ENCODE data around the gene SNX25. TPM values are rescaled to one million over a fixed set of nuclear protein-coding genes. Genes with fewer than 3 reads are reported as not detected.
"Not testable (repeated sequence)": the region's sequence is repeated elsewhere in the genome, so short reads cannot be mapped to it uniquely, and the experiment has no call there.

SNX25 gene
- total RNA-seq, 3 donors from 2014 or later (not counting 1 experiment from before 2014, with no cell fraction given), result 15.5 to 18.0 (median 16.6) TPM

DNA sequence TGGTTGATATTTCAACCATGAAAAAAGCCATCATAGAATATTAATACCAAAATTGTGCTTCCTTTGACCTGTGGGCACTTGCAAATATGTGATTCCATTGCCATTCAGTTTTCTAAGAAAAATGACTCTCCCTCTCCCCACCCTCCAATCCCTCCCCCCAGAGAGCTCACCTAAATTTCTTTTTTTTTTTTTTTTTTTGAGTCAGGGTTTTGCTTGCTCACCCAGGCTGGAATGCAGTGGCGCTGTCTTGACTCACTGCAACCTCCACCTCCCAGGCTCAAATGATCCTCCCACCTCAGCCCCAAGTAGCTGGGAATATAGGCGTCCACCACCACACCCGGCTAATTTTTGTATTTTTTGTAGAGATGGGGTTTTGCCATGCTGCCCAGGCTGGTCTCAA, 47.0 kb downstream of the SNX25 start:
- no peak overlapping the region for H3K27ac ChIP-seq (ENCODE audit: low read length)
- H3K4me3 ChIP-seq (ENCODE audit: low read length), result no peak overlapping the region
- no peak for ATAC-seq
- no peaks in the 10 kb centered on the region for H3K36me3 Mint-ChIP-seq
- H3K27me3 Mint-ChIP-seq (ENCODE audit: low read depth in 2 of 2), result no peaks in the 10 kb centered on the region
- TF ChIP-seq, protein P1, sequence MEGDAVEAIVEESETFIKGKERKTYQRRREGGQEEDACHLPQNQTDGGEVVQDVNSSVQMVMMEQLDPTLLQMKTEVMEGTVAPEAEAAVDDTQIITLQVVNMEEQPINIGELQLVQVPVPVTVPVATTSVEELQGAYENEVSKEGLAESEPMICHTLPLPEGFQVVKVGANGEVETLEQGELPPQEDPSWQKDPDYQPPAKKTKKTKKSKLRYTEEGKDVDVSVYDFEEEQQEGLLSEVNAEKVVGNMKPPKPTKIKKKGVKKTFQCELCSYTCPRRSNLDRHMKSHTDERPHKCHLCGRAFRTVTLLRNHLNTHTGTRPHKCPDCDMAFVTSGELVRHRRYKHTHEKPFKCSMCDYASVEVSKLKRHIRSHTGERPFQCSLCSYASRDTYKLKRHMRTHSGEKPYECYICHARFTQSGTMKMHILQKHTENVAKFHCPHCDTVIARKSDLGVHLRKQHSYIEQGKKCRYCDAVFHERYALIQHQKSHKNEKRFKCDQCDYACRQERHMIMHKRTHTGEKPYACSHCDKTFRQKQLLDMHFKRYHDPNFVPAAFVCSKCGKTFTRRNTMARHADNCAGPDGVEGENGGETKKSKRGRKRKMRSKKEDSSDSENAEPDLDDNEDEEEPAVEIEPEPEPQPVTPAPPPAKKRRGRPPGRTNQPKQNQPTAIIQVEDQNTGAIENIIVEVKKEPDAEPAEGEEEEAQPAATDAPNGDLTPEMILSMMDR (IDR thresholded peaks at IDR 0.05), result no peak
- DNase-seq, result no peak
- WGBS (ENCODE audit: insufficient coverage), result 100% methylated on average over 3 of the region's 3 CpGs
- H3K4me1 Mint-ChIP-seq, result peaks cover 14 to 16% of the 10 kb centered on the region in 2 donors
- H3K9me3 ChIP-seq (ENCODE audit: control insufficient read depth, insufficient read depth, low read length), result no peaks in the 10 kb centered on the region
- H3K27ac Mint-ChIP-seq, result peak overlapping the region in 1 of 2 donors; percentile 89
- no peaks in the 10 kb centered on the region for H3K9me3 Mint-ChIP-seq
- no peaks in the 10 kb centered on the region for H3K27me3 ChIP-seq (ENCODE audit: control insufficient read depth, insufficient read depth, low read length)
- no peaks in the 10 kb centered on the region for H3K36me3 ChIP-seq (ENCODE audit: control insufficient read depth, insufficient read depth, low read length)
- no peaks in the 10 kb centered on the region for H3K4me1 ChIP-seq (ENCODE audit: control insufficient read depth, insufficient read depth, low read length)
- intact Hi-C loops (cut with micrococcal nuclease), result no loop called here
- peak overlapping the region; percentile 89 for H3K4me3 Mint-ChIP-seq

DNA sequence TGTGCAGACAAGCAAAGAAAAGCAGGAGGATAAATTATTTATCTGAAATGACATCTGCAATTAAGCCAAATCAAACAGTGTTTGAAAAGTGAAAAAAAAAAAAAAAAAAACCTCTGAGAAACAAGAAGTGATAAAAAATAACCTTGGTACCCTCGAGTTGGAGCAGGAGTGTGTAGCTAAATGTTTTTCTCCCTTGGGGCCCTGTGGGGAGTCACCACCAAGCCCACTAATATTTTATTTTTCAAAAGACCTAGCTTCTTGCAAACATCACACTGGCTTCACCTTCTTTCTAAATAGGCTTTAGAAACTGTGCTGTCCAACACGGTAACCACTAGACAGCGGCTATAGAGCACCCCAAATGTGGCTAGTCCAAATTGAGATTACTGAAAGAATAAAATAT, 47.7 kb downstream of the SNX25 start:
- intact Hi-C loops (cut with micrococcal nuclease), result no loop called here
- H3K36me3 Mint-ChIP-seq, result no peaks in the 10 kb centered on the region
- no peaks in the 10 kb centered on the region for H3K9me3 ChIP-seq (ENCODE audit: control insufficient read depth, insufficient read depth, low read length)
- TF ChIP-seq, protein P1 (IDR thresholded peaks at IDR 0.05), result no peak
- H3K27me3 ChIP-seq (ENCODE audit: control insufficient read depth, insufficient read depth, low read length), result no peaks in the 10 kb centered on the region
- H3K4me3 Mint-ChIP-seq, result no peak overlapping the region
- H3K9me3 Mint-ChIP-seq, result no peaks in the 10 kb centered on the region
- DNase-seq (no peak), ATAC-seq (no peak)
- WGBS (ENCODE audit: insufficient coverage), result 78% methylated on average over 2 of the region's 3 CpGs
- H3K4me3 ChIP-seq (ENCODE audit: low read length), result no peak overlapping the region
- no peak overlapping the region for H3K27ac ChIP-seq (ENCODE audit: low read length)
- H3K36me3 ChIP-seq (ENCODE audit: control insufficient read depth, insufficient read depth, low read length), result no peaks in the 10 kb centered on the region
- H3K4me1 Mint-ChIP-seq, result peaks cover 10 to 13% of the 10 kb centered on the region in 2 donors
- H3K27ac Mint-ChIP-seq, result peak overlapping the region in 1 of 2 donors; percentile 89
- no peaks in the 10 kb centered on the region for H3K27me3 Mint-ChIP-seq (ENCODE audit: low read depth in 2 of 2)
- H3K4me1 ChIP-seq (ENCODE audit: control insufficient read depth, insufficient read depth, low read length), result no peaks in the 10 kb centered on the region

DNA sequence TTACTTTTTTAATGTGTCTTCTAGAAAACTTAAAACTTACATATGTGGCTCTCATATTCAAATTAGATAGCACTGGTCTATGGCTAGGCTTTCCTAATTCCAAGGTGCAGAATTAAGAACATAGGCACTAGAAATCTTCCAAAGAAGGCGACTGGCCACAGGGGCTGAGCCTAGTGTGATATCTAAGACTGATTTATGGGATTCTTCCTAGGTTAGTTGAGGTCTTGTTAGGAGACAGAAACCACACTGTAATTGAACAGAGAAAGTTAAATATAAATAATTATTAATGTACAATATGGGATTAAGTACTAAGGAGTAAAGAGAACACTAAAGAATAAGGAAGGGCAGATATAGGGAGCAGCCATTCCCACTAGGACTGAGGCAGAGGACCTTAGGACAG, 48.3 kb downstream of the SNX25 start:
- H3K36me3 Mint-ChIP-seq, result no peaks in the 10 kb centered on the region

DNA sequence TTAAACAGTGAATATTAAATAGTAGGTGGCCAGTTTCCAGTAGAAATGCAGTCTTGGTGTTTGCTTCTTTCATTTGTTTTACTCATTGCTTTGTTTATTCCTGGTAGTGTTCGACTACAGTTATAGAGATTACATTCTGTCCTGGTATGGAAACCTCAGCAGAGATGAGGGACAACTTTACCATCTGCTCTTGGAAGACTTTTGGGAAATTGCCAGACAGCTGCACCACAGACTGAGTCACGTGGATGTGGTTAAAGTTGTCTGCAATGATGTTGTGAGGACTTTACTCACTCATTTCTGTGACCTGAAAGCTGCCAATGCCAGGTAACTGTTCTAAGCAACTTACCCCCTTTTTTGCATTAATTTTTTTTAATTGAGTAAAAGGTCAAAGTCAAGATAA, 49.3 kb downstream of the SNX25 start:
- ATAC-seq (peak in 2 of 3 donors; percentile 38 to 60), DNase-seq (peak in 1 of 2 donors; percentile 31)
- H3K27ac ChIP-seq (ENCODE audit: low read length); H3K36me3 Mint-ChIP-seq; H3K4me3 ChIP-seq (ENCODE audit: low read length); H3K27me3 ChIP-seq (ENCODE audit: control insufficient read depth, insufficient read depth, low read length); H3K4me3 Mint-ChIP-seq; H3K4me1 ChIP-seq (ENCODE audit: control insufficient read depth, insufficient read depth, low read length); H3K9me3 Mint-ChIP-seq; H3K9me3 ChIP-seq (ENCODE audit: control insufficient read depth, insufficient read depth, low read length); intact Hi-C loops (cut with micrococcal nuclease); H3K36me3 ChIP-seq (ENCODE audit: control insufficient read depth, insufficient read depth, low read length); H3K27me3 Mint-ChIP-seq (ENCODE audit: low read depth in 2 of 2): not testable (repeated sequence)
- H3K4me1 Mint-ChIP-seq, result peaks cover 10 to 13% of the 10 kb centered on the region in 2 donors
- peak overlapping the region in 1 of 2 donors; percentile 21 for H3K27ac Mint-ChIP-seq
- WGBS (ENCODE audit: insufficient coverage), result 9% methylated on average over 2 of the region's 2 CpGs

More for the DNA sequence above, 48.3 kb downstream of the SNX25 start:
- H3K27ac ChIP-seq (ENCODE audit: low read length), result no peak overlapping the region
- DNase-seq (no peak), ATAC-seq (no peak)
- H3K4me1 Mint-ChIP-seq, result peaks cover 10 to 13% of the 10 kb centered on the region in 2 donors
- TF ChIP-seq, protein P1 (IDR thresholded peaks at IDR 0.05), result no peak
- H3K27me3 ChIP-seq (ENCODE audit: control insufficient read depth, insufficient read depth, low read length), result no peaks in the 10 kb centered on the region
- H3K4me3 ChIP-seq (ENCODE audit: low read length), result no peak overlapping the region
- WGBS (ENCODE audit: insufficient coverage), result 100% methylated on average over 1 of the region's 1 CpG
- H3K27me3 Mint-ChIP-seq (ENCODE audit: low read depth in 2 of 2), result no peaks in the 10 kb centered on the region
- H3K4me3 Mint-ChIP-seq, result no peak overlapping the region
- no peaks in the 10 kb centered on the region for H3K36me3 ChIP-seq (ENCODE audit: control insufficient read depth, insufficient read depth, low read length)
- intact Hi-C loops (cut with micrococcal nuclease), result no loop called here
- peak overlapping the region in 1 of 2 donors; percentile 21 for H3K27ac Mint-ChIP-seq
- no peaks in the 10 kb centered on the region for H3K9me3 Mint-ChIP-seq
- no peaks in the 10 kb centered on the region for H3K4me1 ChIP-seq (ENCODE audit: control insufficient read depth, insufficient read depth, low read length)
- H3K9me3 ChIP-seq (ENCODE audit: control insufficient read depth, insufficient read depth, low read length), result no peaks in the 10 kb centered on the region

Data from natural killer cell (primary cell).